ENCODE measurements around the gene UBE3A. TPM values are rescaled to one million over a fixed set of nuclear protein-coding genes. Genes with fewer than 3 reads are reported as not detected.

UBE3A gene
- total RNA-seq, 2 donors from 2014 or later = 61.1 to 79.8 TPM

DNA sequence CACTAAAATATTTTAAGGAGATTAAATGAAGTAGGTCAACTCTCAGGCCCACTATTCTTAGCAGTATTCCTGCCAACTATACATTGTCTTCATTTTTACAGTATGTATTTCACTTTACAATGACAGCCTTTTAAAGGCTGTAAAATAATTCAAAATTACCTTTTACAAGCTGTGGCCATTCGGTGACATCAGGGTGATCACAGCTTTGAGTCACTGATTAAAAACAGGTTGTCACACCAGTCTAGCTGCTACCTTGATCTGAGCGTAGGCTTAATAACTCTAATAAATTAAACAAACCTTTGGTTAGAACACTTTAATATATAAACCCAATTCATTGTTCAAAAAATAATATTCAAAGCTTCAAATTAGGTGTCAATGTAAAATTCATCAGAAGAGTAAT lies 29.9 kb downstream of the UBE3A start:
- H3K9me3 ChIP-seq = no peaks in the 10 kb centered on the region
- H3K36me3 ChIP-seq = no peaks in the 10 kb centered on the region
- intact Hi-C loops (cut with DNase I) = no loop called here
- H3K27me3 ChIP-seq (replicated peaks; ENCODE audit: insufficient read depth) = no peaks in the 10 kb centered on the region
- 33% methylated on average over 2 of the region's 2 CpGs for WGBS
- H3K27ac ChIP-seq = no peak overlapping the region
- H3K4me1 ChIP-seq (replicated peaks) = no peaks in the 10 kb centered on the region
- TF ChIP-seq POLR2AphosphoS5 (IDR thresholded peaks at IDR 0.05) (no peak), POLR2A (IDR thresholded peaks at IDR 0.05) (no peak)
- TF ChIP-seq, protein P1, sequence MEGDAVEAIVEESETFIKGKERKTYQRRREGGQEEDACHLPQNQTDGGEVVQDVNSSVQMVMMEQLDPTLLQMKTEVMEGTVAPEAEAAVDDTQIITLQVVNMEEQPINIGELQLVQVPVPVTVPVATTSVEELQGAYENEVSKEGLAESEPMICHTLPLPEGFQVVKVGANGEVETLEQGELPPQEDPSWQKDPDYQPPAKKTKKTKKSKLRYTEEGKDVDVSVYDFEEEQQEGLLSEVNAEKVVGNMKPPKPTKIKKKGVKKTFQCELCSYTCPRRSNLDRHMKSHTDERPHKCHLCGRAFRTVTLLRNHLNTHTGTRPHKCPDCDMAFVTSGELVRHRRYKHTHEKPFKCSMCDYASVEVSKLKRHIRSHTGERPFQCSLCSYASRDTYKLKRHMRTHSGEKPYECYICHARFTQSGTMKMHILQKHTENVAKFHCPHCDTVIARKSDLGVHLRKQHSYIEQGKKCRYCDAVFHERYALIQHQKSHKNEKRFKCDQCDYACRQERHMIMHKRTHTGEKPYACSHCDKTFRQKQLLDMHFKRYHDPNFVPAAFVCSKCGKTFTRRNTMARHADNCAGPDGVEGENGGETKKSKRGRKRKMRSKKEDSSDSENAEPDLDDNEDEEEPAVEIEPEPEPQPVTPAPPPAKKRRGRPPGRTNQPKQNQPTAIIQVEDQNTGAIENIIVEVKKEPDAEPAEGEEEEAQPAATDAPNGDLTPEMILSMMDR (IDR thresholded peaks at IDR 0.05) = no peak
- no peak for DNase-seq (ENCODE audit: low spot score)
- H3K4me3 ChIP-seq = no peak overlapping the region

DNA sequence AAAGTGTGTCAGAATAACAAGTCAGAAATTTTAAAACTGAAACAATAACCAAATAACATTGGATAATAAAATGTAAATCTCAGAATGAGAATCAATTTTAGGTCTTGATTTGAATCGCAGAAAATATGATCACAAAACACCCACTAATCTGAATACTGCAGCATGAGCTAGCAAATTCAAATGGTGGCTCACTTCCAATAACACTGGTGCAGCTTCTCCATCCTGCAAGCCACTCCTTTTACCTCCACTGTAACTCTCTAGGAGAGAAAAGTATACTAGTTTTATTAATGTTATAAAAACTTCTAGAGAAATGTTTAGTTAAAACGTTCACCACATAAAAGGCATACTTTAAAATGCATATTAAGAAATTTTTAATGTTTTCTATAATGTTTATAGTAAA lies 30.4 kb downstream of the UBE3A start:
- 37% methylated on average over 2 of the region's 2 CpGs for WGBS
- Histone ChIP-seq H3K36me3 (no peaks in the 10 kb centered on the region), H3K4me1 (replicated peaks) (no peaks in the 10 kb centered on the region), H3K4me3 (no peak overlapping the region), H3K9me3 (no peaks in the 10 kb centered on the region), H3K27me3 (replicated peaks; ENCODE audit: insufficient read depth) (no peaks in the 10 kb centered on the region), H3K27ac (no peak overlapping the region)
- TF ChIP-seq, protein P1 (IDR thresholded peaks at IDR 0.05) = no peak
- no peak for TF ChIP-seq POLR2A (IDR thresholded peaks at IDR 0.05)
- TF ChIP-seq POLR2AphosphoS5 (IDR thresholded peaks at IDR 0.05) = no peak
- DNase-seq (ENCODE audit: low spot score) = no peak
- intact Hi-C loops (cut with DNase I) = no loop called here

DNA sequence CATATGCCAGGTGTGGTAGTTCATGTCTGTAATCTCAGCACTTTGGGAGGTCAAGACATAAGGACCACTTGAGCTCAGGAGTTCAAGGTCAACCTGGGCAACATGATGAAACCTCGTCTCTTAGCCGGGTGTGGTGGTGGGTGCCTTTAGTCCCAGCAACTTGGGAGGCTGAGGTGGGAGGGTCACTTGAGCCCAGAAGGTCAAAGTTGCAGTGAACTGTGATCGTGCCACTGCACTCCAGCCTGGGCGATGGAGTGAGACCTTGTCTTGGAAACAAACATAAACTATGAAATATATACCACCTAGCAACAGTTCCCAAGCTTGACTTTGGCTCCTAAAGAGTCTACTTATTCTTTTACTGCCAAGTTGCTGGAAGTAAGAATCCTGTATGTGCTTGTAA lies 30.9 kb downstream of the UBE3A start:
- intact Hi-C loops (cut with DNase I) = no loop called here
- WGBS = 83% methylated on average over 4 of the region's 4 CpGs
- H3K9me3 ChIP-seq = no peaks in the 10 kb centered on the region

DNA sequence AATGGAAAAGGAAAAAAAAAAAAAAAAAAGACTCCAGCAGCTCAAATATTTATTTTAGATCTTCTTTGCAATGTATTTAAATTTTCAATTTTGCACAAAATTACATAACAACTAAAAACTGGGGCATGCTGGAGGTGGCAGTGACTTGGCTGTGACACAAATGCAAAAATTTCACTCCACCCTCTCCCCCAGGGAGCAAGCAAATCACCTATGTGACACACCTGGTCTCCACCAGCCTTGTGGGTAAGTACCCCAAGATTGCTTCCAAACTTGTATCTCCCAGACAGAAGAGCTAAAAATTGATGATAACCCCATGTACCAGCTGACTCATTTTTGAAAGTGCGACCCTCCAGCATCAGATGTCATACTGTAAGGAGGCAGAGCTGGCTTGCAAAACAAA lies 32.0 kb downstream of the UBE3A start:
- no peak overlapping the region for H3K27ac ChIP-seq
- TF ChIP-seq POLR2A (IDR thresholded peaks at IDR 0.05) = no peak
- no peak for TF ChIP-seq POLR2AphosphoS5 (IDR thresholded peaks at IDR 0.05)
- TF ChIP-seq, protein P1 (IDR thresholded peaks at IDR 0.05) = no peak
- H3K9me3 ChIP-seq = no peaks in the 10 kb centered on the region
- H3K4me3 ChIP-seq = no peak overlapping the region
- H3K27me3 ChIP-seq (replicated peaks; ENCODE audit: insufficient read depth) = no peaks in the 10 kb centered on the region
- 85% methylated on average over 1 of the region's 1 CpG for WGBS
- DNase-seq (ENCODE audit: low spot score) = no peak
- H3K36me3 ChIP-seq = peaks cover 0 to 7% of the 10 kb centered on the region in 2 donors
- no peaks in the 10 kb centered on the region for H3K4me1 ChIP-seq (replicated peaks)
- intact Hi-C loops (cut with DNase I) = no loop called here

More for the DNA sequence above, 30.9 kb downstream of the UBE3A start:
- Histone ChIP-seq H3K36me3 (no peaks in the 10 kb centered on the region), H3K4me3 (no peak overlapping the region), H3K27ac (no peak overlapping the region), H3K27me3 (replicated peaks; ENCODE audit: insufficient read depth) (no peaks in the 10 kb centered on the region), H3K4me1 (replicated peaks) (no peaks in the 10 kb centered on the region)
- no peak for TF ChIP-seq POLR2AphosphoS5 (IDR thresholded peaks at IDR 0.05)
- no peak for DNase-seq (ENCODE audit: low spot score)

DNA sequence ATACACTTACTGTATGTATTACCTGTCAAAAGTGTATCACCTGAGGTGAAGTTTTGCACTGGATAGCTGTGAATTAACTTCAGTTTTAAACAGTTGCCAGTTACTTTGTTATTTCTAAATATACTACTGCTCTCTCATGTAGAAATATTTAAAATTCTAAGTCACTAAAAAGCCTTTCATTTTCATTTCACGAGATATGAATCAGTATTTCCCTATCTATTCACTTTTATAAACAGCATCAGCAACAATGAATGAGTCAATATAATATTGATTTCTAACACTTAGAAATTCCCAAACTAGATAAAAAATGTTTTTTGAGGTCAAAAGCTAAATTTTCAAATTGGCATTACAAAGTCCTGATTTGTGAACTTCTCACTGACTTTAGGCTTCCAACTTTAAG lies 32.6 kb downstream of the UBE3A start:
- H3K4me1 ChIP-seq (replicated peaks) = no peaks in the 10 kb centered on the region
- 95% methylated on average over 1 of the region's 1 CpG for WGBS
- intact Hi-C loops (cut with DNase I) = no loop called here

More for the DNA sequence above, 32.6 kb downstream of the UBE3A start:
- no peaks in the 10 kb centered on the region for H3K9me3 ChIP-seq
- no peak for TF ChIP-seq POLR2A (IDR thresholded peaks at IDR 0.05)
- TF ChIP-seq, protein P1 (IDR thresholded peaks at IDR 0.05) = no peak
- H3K4me3 ChIP-seq = no peak overlapping the region
- no peak overlapping the region for H3K27ac ChIP-seq
- DNase-seq (ENCODE audit: low spot score) = no peak
- H3K27me3 ChIP-seq (replicated peaks; ENCODE audit: insufficient read depth) = no peaks in the 10 kb centered on the region
- H3K36me3 ChIP-seq = peaks cover 0 to 9% of the 10 kb centered on the region in 2 donors
